Kidney (tissue), 14 donors: ENCODE measurements around the gene OSTF1. TPM values are rescaled to one million over a fixed set of nuclear protein-coding genes. Genes with fewer than 3 reads are reported as not detected.

Experiments used
- DNase-seq, 5 donors: peaks; one replicate each; pipeline ENCODE4 v3.0.0-alpha.2; 2013 to 2020
- FAIRE-seq: peaks from 2 replicates; lab custom pipeline; 2012; peaks lifted over from hg19 to GRCh38; lab: Jason Lieb, UNC
- H3K27ac ChIP-seq, 2 donors: one replicate each; pipeline ENCODE4 v1.7.0; 2013; ENCODE audit warnings: low read depth in 2 of 2, low read length in 2 of 2, inconsistent platforms in 1 of 2
- H3K27me3 ChIP-seq: one replicate; pipeline ENCODE4 v1.7.1; 2013; ENCODE audit warnings: low read length, inconsistent platforms; ENCODE audit not compliant: control insufficient read depth, insufficient read depth
- H3K36me3 ChIP-seq, 3 donors: one replicate each; pipeline versions ENCODE4 v1.7.0 to v1.7.1; 2013; ENCODE audit warnings: low read length in 3 of 3, control low read depth in 1 of 3, inconsistent platforms in 1 of 3; ENCODE audit not compliant: insufficient read depth in 3 of 3, control insufficient read depth in 2 of 3
- H3K4me1 ChIP-seq, 3 donors: one replicate each; pipeline versions ENCODE4 v1.7.0 to v1.7.1; 2013; ENCODE audit warnings: low read length in 3 of 3, inconsistent platforms in 1 of 3, low read depth in 1 of 3; ENCODE audit not compliant: control insufficient read depth in 2 of 3, insufficient read depth in 2 of 3
- H3K4me3 ChIP-seq, 3 donors: one replicate each; pipeline versions ENCODE4 v1.7.0 to v1.8.1; 2013; ENCODE audit warnings: low read length in 3 of 3, control low read depth in 1 of 3, inconsistent platforms in 1 of 3
- H3K9ac ChIP-seq, 3 donors: one replicate each; pipeline versions ENCODE4 v1.7.0 to v1.7.1; 2013; ENCODE audit warnings: low read length in 3 of 3, control low read depth in 1 of 3, inconsistent platforms in 1 of 3
- H3K9me3 ChIP-seq, 3 donors: one replicate each; pipeline versions ENCODE4 v1.7.0 to v1.7.1; 2013; ENCODE audit warnings: low read length in 3 of 3, control low read depth in 1 of 3, inconsistent platforms in 1 of 3; ENCODE audit not compliant: control insufficient read depth in 2 of 3, insufficient read depth in 1 of 3
- CTCF ChIP-seq: IDR thresholded peaks from 3 replicates; pipeline ENCODE4 v1.5.1; 2012; ENCODE audit warnings: mild to moderate bottlenecking, moderate library complexity, borderline replicate concordance; ENCODE audit not compliant: insufficient read depth; ENCODE audit errors: extremely low read depth
- intact Hi-C: fragments of 100-400 bp; cut with DNase I; formaldehyde crosslinking; loops from one replicate; pipeline ENCODE4 v1.11.1; 2022
- polyA plus RNA-seq: library from polyadenylated mRNA; stranded (reverse); fragments of 350-450 nt; fragmentation: Illumina TruSeq; extraction: RNeasy Lipid Tissue Mini Kit (QIAGEN cat#74804); gene quantifications from one replicate; pipeline ENCODE4 v1.2.3, GENCODE V29; 2014; ENCODE audit warnings: low read depth, low replicate concordance; ENCODE audit not compliant: insufficient read depth
- total RNA-seq: library from RNA; stranded (reverse); fragmentation: NEBNext Ultra II Directional; extraction: Animal tissue kit (Norgen Biotek cat#: 25700); gene quantifications from one replicate; pipeline ENCODE4 v1.2.1, GENCODE V29; 2021
- donor health status: control.
- donor health status: control.
- donor health status: control.
- donor health status: control.
- donor health status: control.
- donor health status: DM: yes; HTN: yes; CAD: no.
- donor health status: Normal renal cell carcinoma (clear cell type).

The OSTF1 gene
- total and polyA plus RNA-seq, 2 donors from 2014 or later: 42.8 to 52.7 TPM

- FAIRE-seq (peak; percentile 44), DNase-seq (no peak)
- no peaks in the 10 kb centered on the region for H3K27me3 ChIP-seq
- peaks cover 0 to 2% (median 0%) of the 10 kb centered on the region in 3 donors for H3K9me3 ChIP-seq
- H3K4me3 ChIP-seq: no peak overlapping the region
- H3K4me1 ChIP-seq: no peaks in the 10 kb centered on the region
- no peaks in the 10 kb centered on the region for H3K36me3 ChIP-seq
- intact Hi-C loops: no loop called here
- TF ChIP-seq CTCF: no peak
- H3K27ac ChIP-seq: no peak overlapping the region
- no peak overlapping the region for H3K9ac ChIP-seq
Observed at GRCh38 chr9:75164573-75164972, 76.3 kb downstream of the OSTF1 start.

- no peaks in the 10 kb centered on the region for H3K4me1 ChIP-seq
- H3K9me3 ChIP-seq: peaks cover 0 to 2% (median 0%) of the 10 kb centered on the region in 3 donors
- H3K27me3 ChIP-seq: no peaks in the 10 kb centered on the region
- FAIRE-seq: no peak
- no peak for DNase-seq
- no peak overlapping the region for H3K9ac ChIP-seq
- TF ChIP-seq CTCF: no peak
- no peak overlapping the region for H3K4me3 ChIP-seq
- no peak overlapping the region for H3K27ac ChIP-seq
- H3K36me3 ChIP-seq: no peaks in the 10 kb centered on the region
- intact Hi-C loops: no loop called here
Observed at GRCh38 chr9:75167281-75167680, 79.0 kb downstream of the OSTF1 start.

- TF ChIP-seq CTCF: no peak
- Histone ChIP-seq H3K4me3 (no peak overlapping the region), H3K36me3 (no peaks in the 10 kb centered on the region), H3K27ac (no peak overlapping the region), H3K9me3 (peaks cover 0 to 2% (median 0%) of the 10 kb centered on the region in 3 donors), H3K9ac (no peak overlapping the region), H3K4me1 (no peaks in the 10 kb centered on the region), H3K27me3 (no peaks in the 10 kb centered on the region)
- DNase-seq (no peak), FAIRE-seq (no peak)
- intact Hi-C loops: no loop called here
Observed at GRCh38 chr9:75168270-75169178, 80.2 kb downstream of the OSTF1 start.
